GM12892 (cell line): ENCODE results near the gene PALLD.

Experiments
- POLR2A ChIP-seq: IDR thresholded peaks from 2 replicates; pipeline ENCODE4 v1.6.1; 2011; ENCODE audit warnings: low read depth, low read length, control low read depth
- POLR2AphosphoS5 ChIP-seq: IDR thresholded peaks from 2 replicates; pipeline ENCODE4 v1.6.1; 2011; ENCODE audit warnings: low read depth, low read length, control low read depth
- TAF1 ChIP-seq: IDR thresholded peaks from 2 replicates; pipeline ENCODE4 v1.6.1; 2011; ENCODE audit warnings: low read depth, mild to moderate bottlenecking, control low read depth, low read length, borderline replicate concordance

GRCh38 chr4:168560184-168561180 is 63.6 kb downstream of the PALLD start:
- no peak for TF ChIP-seq TAF1
- TF ChIP-seq POLR2AphosphoS5, result no peak
- no peak for TF ChIP-seq POLR2A
